HL-60 (cell line): Measurements from ENCODE around the gene MCCC2.
"Not testable (repeated sequence)": the region's sequence is repeated elsewhere in the genome, so short reads cannot be mapped to it uniquely, and the experiment has no call there.

Experiments
- DNase-seq, 2 experiments: peaks; one replicate each; pipeline ENCODE4 v3.0.0-alpha.2; 2010 to 2020; ENCODE audit warnings: low read depth in 1 of 2, low spot score in 1 of 2
- H3K27ac ChIP-seq: fragments of 250-450 bp; sonication (Bioruptor Pico); replicated peaks from 2 replicates; pipeline ENCODE4 v1.5.1; 2020; ENCODE audit warnings: mild to moderate bottlenecking, moderate library complexity
- H3K27me3 ChIP-seq: fragments of 250-450 bp; sonication (Bioruptor Pico); 2 replicates; pipeline ENCODE4 v1.5.1; 2021; ENCODE audit warnings: mild to moderate bottlenecking, moderate library complexity; ENCODE audit not compliant: insufficient read depth, poor library complexity, severe bottlenecking
- H3K4me3 ChIP-seq: replicated peaks from 2 replicates; pipeline ENCODE4 v1.5.1; 2011; ENCODE audit warnings: mild to moderate bottlenecking, control low read depth, low read length; ENCODE audit not compliant: insufficient read depth
- GABPA ChIP-seq: IDR thresholded peaks from 2 replicates; pipeline ENCODE4 v1.6.1; 2012; ENCODE audit warnings: low read depth
- POLR2AphosphoS5 ChIP-seq: IDR thresholded peaks from 2 replicates; pipeline ENCODE4 v1.6.1; 2012; ENCODE audit warnings: low read depth
- SPI1 ChIP-seq: IDR thresholded peaks from 2 replicates; pipeline ENCODE4 v1.6.1; 2012; ENCODE audit warnings: low read depth, mild to moderate bottlenecking, borderline replicate concordance
- TF ChIP-seq, protein P1 (sequence below): IDR thresholded peaks from 2 replicates; pipeline ENCODE4 v1.6.1; 2012; ENCODE audit warnings: low read depth; ENCODE audit not compliant: insufficient replicate concordance
- TF ChIP-seq, protein P2 (sequence below): IDR thresholded peaks from one replicate; pipeline ENCODE4 v1.5.1; 2011; ENCODE audit warnings: low read length, control low read depth, inconsistent platforms; ENCODE audit not compliant: insufficient read depth

Gene MCCC2

DNA sequence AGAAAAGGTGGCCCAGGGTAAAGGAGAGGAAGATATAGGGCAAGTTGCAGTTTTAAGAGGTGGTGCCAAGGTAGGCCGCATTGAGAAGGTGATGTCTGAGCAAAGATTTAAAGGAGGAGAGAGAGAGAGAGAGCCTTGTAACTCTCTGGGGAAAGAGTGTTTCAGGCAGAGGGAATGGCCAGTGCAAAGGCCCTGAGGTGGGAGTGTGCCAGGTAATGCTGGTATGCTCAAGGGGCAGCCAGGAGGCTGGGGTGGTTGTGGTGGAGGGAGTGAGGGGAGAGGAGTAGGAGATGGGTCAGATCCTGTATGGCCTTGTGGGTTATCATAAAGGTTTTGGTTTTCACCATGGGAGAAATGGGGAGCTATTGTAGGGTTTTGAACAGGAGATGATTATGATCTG lies 9.9 kb downstream of the MCCC2 start:
- TF ChIP-seq, protein P1, sequence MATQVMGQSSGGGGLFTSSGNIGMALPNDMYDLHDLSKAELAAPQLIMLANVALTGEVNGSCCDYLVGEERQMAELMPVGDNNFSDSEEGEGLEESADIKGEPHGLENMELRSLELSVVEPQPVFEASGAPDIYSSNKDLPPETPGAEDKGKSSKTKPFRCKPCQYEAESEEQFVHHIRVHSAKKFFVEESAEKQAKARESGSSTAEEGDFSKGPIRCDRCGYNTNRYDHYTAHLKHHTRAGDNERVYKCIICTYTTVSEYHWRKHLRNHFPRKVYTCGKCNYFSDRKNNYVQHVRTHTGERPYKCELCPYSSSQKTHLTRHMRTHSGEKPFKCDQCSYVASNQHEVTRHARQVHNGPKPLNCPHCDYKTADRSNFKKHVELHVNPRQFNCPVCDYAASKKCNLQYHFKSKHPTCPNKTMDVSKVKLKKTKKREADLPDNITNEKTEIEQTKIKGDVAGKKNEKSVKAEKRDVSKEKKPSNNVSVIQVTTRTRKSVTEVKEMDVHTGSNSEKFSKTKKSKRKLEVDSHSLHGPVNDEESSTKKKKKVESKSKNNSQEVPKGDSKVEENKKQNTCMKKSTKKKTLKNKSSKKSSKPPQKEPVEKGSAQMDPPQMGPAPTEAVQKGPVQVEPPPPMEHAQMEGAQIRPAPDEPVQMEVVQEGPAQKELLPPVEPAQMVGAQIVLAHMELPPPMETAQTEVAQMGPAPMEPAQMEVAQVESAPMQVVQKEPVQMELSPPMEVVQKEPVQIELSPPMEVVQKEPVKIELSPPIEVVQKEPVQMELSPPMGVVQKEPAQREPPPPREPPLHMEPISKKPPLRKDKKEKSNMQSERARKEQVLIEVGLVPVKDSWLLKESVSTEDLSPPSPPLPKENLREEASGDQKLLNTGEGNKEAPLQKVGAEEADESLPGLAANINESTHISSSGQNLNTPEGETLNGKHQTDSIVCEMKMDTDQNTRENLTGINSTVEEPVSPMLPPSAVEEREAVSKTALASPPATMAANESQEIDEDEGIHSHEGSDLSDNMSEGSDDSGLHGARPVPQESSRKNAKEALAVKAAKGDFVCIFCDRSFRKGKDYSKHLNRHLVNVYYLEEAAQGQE, result no peak
- no peak for TF ChIP-seq SPI1
- TF ChIP-seq POLR2AphosphoS5, result no peak
- TF ChIP-seq, protein P2, sequence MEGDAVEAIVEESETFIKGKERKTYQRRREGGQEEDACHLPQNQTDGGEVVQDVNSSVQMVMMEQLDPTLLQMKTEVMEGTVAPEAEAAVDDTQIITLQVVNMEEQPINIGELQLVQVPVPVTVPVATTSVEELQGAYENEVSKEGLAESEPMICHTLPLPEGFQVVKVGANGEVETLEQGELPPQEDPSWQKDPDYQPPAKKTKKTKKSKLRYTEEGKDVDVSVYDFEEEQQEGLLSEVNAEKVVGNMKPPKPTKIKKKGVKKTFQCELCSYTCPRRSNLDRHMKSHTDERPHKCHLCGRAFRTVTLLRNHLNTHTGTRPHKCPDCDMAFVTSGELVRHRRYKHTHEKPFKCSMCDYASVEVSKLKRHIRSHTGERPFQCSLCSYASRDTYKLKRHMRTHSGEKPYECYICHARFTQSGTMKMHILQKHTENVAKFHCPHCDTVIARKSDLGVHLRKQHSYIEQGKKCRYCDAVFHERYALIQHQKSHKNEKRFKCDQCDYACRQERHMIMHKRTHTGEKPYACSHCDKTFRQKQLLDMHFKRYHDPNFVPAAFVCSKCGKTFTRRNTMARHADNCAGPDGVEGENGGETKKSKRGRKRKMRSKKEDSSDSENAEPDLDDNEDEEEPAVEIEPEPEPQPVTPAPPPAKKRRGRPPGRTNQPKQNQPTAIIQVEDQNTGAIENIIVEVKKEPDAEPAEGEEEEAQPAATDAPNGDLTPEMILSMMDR, result no peak
- TF ChIP-seq GABPA, result no peak
- DNase-seq, result no peak
- Histone ChIP-seq H3K4me3 (no peak overlapping the region), H3K27me3 (no peaks in the 10 kb centered on the region), H3K27ac (no peak overlapping the region)

DNA sequence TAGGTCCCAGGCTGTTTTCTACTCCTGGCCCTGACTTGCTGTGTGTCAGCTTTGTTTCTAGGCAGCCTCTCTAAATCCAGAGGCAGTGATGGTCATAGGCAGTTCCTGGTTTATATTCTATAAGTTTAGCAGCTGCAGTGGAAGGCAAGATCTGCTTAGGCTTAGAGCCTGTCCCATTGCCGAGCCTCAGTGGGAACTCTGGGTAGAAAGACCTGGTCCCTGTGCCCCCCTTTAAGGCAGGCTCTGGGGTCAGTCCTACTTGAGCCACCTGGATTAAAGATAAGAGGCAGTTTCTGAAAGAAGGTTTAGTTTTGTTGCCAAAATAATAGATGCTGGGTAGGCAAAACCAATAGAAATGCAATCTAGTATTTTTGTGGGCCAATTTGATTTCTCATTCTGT lies 13.6 kb downstream of the MCCC2 start:
- TF ChIP-seq, protein P1, result no peak
- TF ChIP-seq, protein P2, result no peak
- TF ChIP-seq SPI1 (no peak), POLR2AphosphoS5 (no peak), GABPA (no peak)
- Histone ChIP-seq H3K4me3 (no peak overlapping the region), H3K27me3 (no peaks in the 10 kb centered on the region), H3K27ac (no peak overlapping the region)
- no peak for DNase-seq

DNA sequence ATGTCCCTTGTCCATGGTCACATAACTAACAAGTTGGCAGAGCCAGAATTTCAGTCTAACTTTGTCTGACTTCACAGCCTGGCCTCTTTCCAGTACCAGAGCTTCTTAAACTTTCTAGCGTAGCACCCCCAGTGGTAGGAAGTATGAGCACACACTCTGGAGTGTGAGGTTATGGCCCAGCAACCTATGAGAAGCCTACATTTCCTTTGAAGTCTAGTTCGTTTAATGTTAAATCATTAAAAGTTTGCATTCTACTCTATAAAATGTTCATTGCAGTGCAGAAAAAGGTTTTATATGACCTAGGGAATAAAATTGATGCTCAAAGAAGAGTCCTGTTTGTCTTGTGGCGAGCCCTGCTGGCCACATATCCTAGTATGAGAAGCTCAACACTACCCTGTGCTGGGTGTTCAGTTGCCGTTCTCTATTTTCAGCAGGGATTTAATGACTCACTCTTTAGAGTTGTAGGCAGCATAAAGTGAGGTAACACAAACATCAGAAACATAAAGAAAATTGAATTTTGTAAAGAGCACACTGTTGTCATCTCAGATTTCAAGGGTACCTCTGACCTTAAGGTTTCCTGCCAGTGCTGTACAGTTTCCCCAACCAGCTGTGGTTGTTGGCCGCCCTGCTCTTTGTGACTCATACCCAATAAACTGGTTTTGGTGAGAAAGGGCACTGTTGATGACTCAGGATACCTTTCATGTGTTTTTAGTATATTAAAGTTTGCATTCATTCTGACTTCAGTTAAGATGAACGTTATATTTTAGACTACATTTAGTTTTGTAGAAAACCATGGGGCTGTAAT lies 14.3 kb downstream of the MCCC2 start:
- Histone ChIP-seq H3K4me3 (no peak overlapping the region), H3K27me3 (no peaks in the 10 kb centered on the region), H3K27ac (no peak overlapping the region)
- peak in 1 of 2 experiments; percentile 18 for DNase-seq
- TF ChIP-seq SPI1, result no peak
- TF ChIP-seq, protein P2, result peak; percentile 1
- TF ChIP-seq, protein P1, result no peak
- no peak for TF ChIP-seq POLR2AphosphoS5
- no peak for TF ChIP-seq GABPA

DNA sequence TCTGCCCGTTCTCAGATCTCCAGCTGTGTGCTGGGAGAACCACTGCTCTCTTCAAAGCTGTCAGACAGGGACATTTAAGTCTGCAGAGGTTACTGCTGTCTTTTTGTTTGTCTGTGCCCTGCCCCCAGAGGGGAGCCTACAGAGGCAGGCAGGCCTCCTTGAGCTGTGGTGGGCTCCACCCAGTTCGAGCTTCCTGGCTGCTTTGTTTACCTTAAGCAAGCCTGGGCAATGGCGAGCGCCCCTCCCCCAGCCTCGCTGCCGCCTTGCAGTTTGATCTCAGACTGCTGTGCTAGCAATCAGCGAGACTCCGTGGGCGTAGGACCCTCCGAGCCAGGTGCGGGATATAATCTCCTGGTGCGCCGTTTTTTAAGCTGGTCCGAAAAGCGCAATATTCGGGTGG lies 22.8 kb downstream of the MCCC2 start:
- DNase-seq, H3K27ac ChIP-seq, H3K4me3 ChIP-seq, H3K27me3 ChIP-seq: not testable (repeated sequence)
